ENCODE results near the gene PHLPP1.

DNA sequence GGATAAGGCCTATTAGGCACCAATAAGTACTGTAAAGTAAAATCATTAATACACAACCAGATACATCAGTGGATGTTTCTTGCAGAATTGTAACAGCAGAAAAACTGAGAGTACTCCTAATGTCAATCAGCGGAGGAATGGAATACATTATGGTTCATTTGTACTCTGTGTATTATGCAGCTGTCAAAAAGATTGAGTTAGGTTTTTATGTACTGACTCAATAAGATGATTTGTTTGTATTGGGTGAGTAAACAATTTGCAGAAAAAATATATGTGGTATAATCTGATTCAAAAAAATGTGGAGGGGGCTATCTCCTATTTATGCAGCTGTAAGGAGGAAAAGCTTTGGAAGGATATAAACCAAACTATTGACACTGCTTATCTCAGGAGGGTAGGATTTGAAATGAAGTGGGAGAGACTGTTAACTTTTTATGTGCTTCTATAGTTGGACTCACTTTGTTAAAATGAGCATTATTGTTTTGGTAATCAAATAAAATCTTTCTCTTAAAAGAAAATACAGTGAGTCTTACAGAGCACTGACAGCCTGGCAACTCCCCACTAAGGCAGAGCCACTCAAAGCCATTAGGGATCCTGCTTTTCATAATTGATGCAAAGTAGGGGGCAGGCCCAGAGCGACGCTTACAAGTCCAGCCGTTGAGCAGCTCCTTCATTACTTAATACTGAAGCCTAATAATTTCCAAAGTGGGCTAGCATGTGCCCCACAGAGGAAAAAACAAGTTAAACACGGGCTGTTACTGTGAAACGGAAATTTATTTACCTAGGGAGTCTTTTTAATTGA is 168.8 kb downstream of the PHLPP1 start:
- TF ChIP-seq, protein P1, sequence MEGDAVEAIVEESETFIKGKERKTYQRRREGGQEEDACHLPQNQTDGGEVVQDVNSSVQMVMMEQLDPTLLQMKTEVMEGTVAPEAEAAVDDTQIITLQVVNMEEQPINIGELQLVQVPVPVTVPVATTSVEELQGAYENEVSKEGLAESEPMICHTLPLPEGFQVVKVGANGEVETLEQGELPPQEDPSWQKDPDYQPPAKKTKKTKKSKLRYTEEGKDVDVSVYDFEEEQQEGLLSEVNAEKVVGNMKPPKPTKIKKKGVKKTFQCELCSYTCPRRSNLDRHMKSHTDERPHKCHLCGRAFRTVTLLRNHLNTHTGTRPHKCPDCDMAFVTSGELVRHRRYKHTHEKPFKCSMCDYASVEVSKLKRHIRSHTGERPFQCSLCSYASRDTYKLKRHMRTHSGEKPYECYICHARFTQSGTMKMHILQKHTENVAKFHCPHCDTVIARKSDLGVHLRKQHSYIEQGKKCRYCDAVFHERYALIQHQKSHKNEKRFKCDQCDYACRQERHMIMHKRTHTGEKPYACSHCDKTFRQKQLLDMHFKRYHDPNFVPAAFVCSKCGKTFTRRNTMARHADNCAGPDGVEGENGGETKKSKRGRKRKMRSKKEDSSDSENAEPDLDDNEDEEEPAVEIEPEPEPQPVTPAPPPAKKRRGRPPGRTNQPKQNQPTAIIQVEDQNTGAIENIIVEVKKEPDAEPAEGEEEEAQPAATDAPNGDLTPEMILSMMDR (conservative IDR thresholded peaks at IDR 0.05; ENCODE audit: low read length): no peak
- no peak for TF ChIP-seq EZH2phosphoT487 (IDR thresholded peaks at IDR 0.05; ENCODE audit: borderline replicate concordance)
